ENCODE measurements around the gene LPIN1. TPM values are rescaled to one million over a fixed set of nuclear protein-coding genes. Genes with fewer than 3 reads are reported as not detected.

Gene LPIN1
- total RNA-seq, 1 donor from 2014 or later = 23.4 TPM

- no peaks in the 10 kb centered on the region for H3K36me3 Mint-ChIP-seq (ENCODE audit: low read depth, unreplicated experiment)
- no peaks in the 10 kb centered on the region for H3K27me3 ChIP-seq (ENCODE audit: insufficient read depth, low read length)
- H3K4me1 ChIP-seq (ENCODE audit: insufficient read depth, low read length) = no peaks in the 10 kb centered on the region
- TF ChIP-seq, protein P1, sequence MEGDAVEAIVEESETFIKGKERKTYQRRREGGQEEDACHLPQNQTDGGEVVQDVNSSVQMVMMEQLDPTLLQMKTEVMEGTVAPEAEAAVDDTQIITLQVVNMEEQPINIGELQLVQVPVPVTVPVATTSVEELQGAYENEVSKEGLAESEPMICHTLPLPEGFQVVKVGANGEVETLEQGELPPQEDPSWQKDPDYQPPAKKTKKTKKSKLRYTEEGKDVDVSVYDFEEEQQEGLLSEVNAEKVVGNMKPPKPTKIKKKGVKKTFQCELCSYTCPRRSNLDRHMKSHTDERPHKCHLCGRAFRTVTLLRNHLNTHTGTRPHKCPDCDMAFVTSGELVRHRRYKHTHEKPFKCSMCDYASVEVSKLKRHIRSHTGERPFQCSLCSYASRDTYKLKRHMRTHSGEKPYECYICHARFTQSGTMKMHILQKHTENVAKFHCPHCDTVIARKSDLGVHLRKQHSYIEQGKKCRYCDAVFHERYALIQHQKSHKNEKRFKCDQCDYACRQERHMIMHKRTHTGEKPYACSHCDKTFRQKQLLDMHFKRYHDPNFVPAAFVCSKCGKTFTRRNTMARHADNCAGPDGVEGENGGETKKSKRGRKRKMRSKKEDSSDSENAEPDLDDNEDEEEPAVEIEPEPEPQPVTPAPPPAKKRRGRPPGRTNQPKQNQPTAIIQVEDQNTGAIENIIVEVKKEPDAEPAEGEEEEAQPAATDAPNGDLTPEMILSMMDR (IDR thresholded peaks at IDR 0.05; ENCODE audit: insufficient read depth, low read depth, low read length) = no peak
- no peak for TF ChIP-seq EZH2 (IDR thresholded peaks at IDR 0.05; ENCODE audit: insufficient read depth, low read length)
- H4K20me1 ChIP-seq (ENCODE audit: insufficient read depth, low read length) = no peaks in the 10 kb centered on the region
- H3K36me3 ChIP-seq (ENCODE audit: insufficient read depth, low read length) = no peaks in the 10 kb centered on the region
- H3K27ac ChIP-seq (ENCODE audit: low read depth, low read length) = no peak overlapping the region
- H3K4me2 ChIP-seq (ENCODE audit: low read length) = no peak overlapping the region
- H3K4me3 Mint-ChIP-seq (ENCODE audit: unreplicated experiment) = no peak overlapping the region
- no peak overlapping the region for H3K9ac ChIP-seq (ENCODE audit: low read length)
- no peak overlapping the region for H3K4me3 ChIP-seq (ENCODE audit: insufficient read depth, low read depth, low read length)
- no peaks in the 10 kb centered on the region for H3K9me3 ChIP-seq (ENCODE audit: insufficient read depth, low read depth, low read length)
- H3K9me3 Mint-ChIP-seq (ENCODE audit: unreplicated experiment) = no peaks in the 10 kb centered on the region
- no peak overlapping the region for H2AFZ ChIP-seq (ENCODE audit: low read depth, low read length)
- no peaks in the 10 kb centered on the region for H3K79me2 ChIP-seq (ENCODE audit: insufficient read depth, low read length)
- DNase-seq (ENCODE audit: low read depth) (no peak), FAIRE-seq (no peak)
- H3K4me1 Mint-ChIP-seq (ENCODE audit: low read depth, unreplicated experiment) = peaks cover 6% of the 10 kb centered on the region
- no peak overlapping the region for H3K27ac Mint-ChIP-seq (ENCODE audit: unreplicated experiment)
- H3K27me3 Mint-ChIP-seq (ENCODE audit: low read depth, unreplicated experiment) = peaks cover 20% of the 10 kb centered on the region
Measured at GRCh38 chr2:11873356-11874154, 127.1 kb downstream of the LPIN1 start.

DNA sequence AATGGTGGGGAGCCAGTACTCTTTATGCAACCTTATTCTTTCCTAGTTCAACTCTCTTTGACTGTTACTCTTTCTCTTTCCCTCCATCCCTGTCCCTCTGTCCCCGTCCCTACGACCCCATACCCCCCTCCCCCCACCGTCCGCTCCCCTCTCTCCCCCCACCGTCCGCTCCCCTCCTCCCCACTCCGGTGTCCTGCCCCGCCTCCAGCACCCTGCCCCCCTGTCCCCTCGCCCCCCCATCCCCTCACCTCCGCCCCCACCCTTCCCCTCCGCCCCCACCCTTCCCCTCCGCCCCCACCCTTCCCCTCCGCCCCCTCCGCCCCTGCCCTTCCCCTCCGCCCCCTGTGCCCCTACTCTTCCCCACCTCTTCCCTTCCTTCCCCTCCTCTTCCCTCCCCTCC is 128.4 kb downstream of the LPIN1 start:
- FAIRE-seq (no peak), DNase-seq (ENCODE audit: low read depth) (no peak)
- H3K4me3 Mint-ChIP-seq (ENCODE audit: unreplicated experiment) = no peak overlapping the region
- H3K9me3 Mint-ChIP-seq (ENCODE audit: unreplicated experiment) = no peaks in the 10 kb centered on the region
- H3K27me3 ChIP-seq (ENCODE audit: insufficient read depth, low read length) = no peaks in the 10 kb centered on the region
- no peak overlapping the region for H3K4me3 ChIP-seq (ENCODE audit: insufficient read depth, low read depth, low read length)
- no peak overlapping the region for H3K27ac Mint-ChIP-seq (ENCODE audit: unreplicated experiment)
- H3K4me1 Mint-ChIP-seq (ENCODE audit: low read depth, unreplicated experiment) = peaks cover 6% of the 10 kb centered on the region
- no peak overlapping the region for H3K9ac ChIP-seq (ENCODE audit: low read length)
- H3K79me2 ChIP-seq (ENCODE audit: insufficient read depth, low read length) = no peaks in the 10 kb centered on the region
- no peaks in the 10 kb centered on the region for H3K9me3 ChIP-seq (ENCODE audit: insufficient read depth, low read depth, low read length)
- TF ChIP-seq, protein P1 (IDR thresholded peaks at IDR 0.05; ENCODE audit: insufficient read depth, low read depth, low read length) = no peak
- no peak for TF ChIP-seq EZH2 (IDR thresholded peaks at IDR 0.05; ENCODE audit: insufficient read depth, low read length)
- H3K27ac ChIP-seq (ENCODE audit: low read depth, low read length) = no peak overlapping the region
- no peaks in the 10 kb centered on the region for H3K36me3 Mint-ChIP-seq (ENCODE audit: low read depth, unreplicated experiment)
- no peak overlapping the region for H3K4me2 ChIP-seq (ENCODE audit: low read length)
- H3K36me3 ChIP-seq (ENCODE audit: insufficient read depth, low read length) = no peaks in the 10 kb centered on the region
- no peaks in the 10 kb centered on the region for H3K4me1 ChIP-seq (ENCODE audit: insufficient read depth, low read length)
- H3K27me3 Mint-ChIP-seq (ENCODE audit: low read depth, unreplicated experiment) = peaks cover 26% of the 10 kb centered on the region
- no peaks in the 10 kb centered on the region for H4K20me1 ChIP-seq (ENCODE audit: insufficient read depth, low read length)
- no peak overlapping the region for H2AFZ ChIP-seq (ENCODE audit: low read depth, low read length)

DNA sequence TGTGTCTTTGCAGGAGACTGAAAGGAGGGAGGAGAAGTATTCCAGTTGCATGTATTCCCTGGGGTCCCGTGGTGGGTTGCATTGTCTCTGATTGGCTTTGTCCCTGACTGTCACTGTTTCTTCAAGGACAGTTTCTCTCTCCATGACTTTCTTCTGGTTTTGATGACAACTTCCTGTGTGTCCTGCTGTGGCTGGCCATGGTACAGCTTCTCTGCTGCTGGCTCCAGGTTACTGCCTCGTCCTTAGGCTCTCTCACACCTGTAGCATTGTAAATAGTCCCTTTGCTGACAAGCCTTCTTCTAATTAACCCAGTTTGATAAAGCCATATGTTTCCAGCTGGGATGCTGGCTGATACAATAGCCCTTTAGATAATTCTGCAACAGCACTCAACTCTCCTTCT is 129.0 kb downstream of the LPIN1 start:
- Histone ChIP-seq H3K4me3 (ENCODE audit: insufficient read depth, low read depth, low read length) (no peak overlapping the region), H2AFZ (ENCODE audit: low read depth, low read length) (no peak overlapping the region), H3K9me3 (ENCODE audit: insufficient read depth, low read depth, low read length) (no peaks in the 10 kb centered on the region), H3K9ac (ENCODE audit: low read length) (no peak overlapping the region), H3K36me3 (ENCODE audit: insufficient read depth, low read length) (no peaks in the 10 kb centered on the region), H4K20me1 (ENCODE audit: insufficient read depth, low read length) (no peaks in the 10 kb centered on the region), H3K4me2 (ENCODE audit: low read length) (no peak overlapping the region), H3K79me2 (ENCODE audit: insufficient read depth, low read length) (no peaks in the 10 kb centered on the region), H3K27me3 (ENCODE audit: insufficient read depth, low read length) (no peaks in the 10 kb centered on the region), H3K27ac (ENCODE audit: low read depth, low read length) (no peak overlapping the region), H3K4me1 (ENCODE audit: insufficient read depth, low read length) (no peaks in the 10 kb centered on the region)
- Mint-ChIP-seq H3K4me3 (ENCODE audit: unreplicated experiment) (no peak overlapping the region), H3K4me1 (ENCODE audit: low read depth, unreplicated experiment) (peaks cover under 1% of the 10 kb centered on the region), H3K36me3 (ENCODE audit: low read depth, unreplicated experiment) (no peaks in the 10 kb centered on the region), H3K27me3 (ENCODE audit: low read depth, unreplicated experiment) (peaks cover 26% of the 10 kb centered on the region), H3K9me3 (ENCODE audit: unreplicated experiment) (no peaks in the 10 kb centered on the region), H3K27ac (ENCODE audit: unreplicated experiment) (no peak overlapping the region)
- no peak for DNase-seq (ENCODE audit: low read depth)
- TF ChIP-seq EZH2 (IDR thresholded peaks at IDR 0.05; ENCODE audit: insufficient read depth, low read length) = no peak
- TF ChIP-seq, protein P1 (IDR thresholded peaks at IDR 0.05; ENCODE audit: insufficient read depth, low read depth, low read length) = no peak
- FAIRE-seq = no peak
